HepG2 (cell line): Measurements from ENCODE around the gene EHD4. TPM values are rescaled to one million over a fixed set of nuclear protein-coding genes. Genes with fewer than 3 reads are reported as not detected.

Source experiments
- ATAC-seq: fragments of 200-7000 bp; cut with Tn5 transposase; 3 replicates; pipeline ENCODE4 v1.9.1; 2020; ENCODE audit warnings: mild to moderate bottlenecking, moderate library complexity
- BruUV-seq: library from RNA; stranded (reverse); fragments of 400-500 nt; replicated peaks from 2 replicates; lab custom pipeline; 2021; lab: Mats Ljungman, UMichigan
- CTCF ChIA-PET: fragments of 300-600 bp; formaldehyde crosslinking; extraction: SDS; loops from one replicate; lab custom pipeline; 2021; ENCODE audit warnings: low total read pairs, inconsistent platforms, low intra/inter-chr PET ratio; lab: Yijun Ruan, JAX
- POLR2A ChIA-PET: fragments of 350-600 bp; sonication (Branson Sonifier 250); formaldehyde crosslinking; loops from one replicate; lab custom pipeline; 2020; ENCODE audit warnings: antibody characterized with exemption, inconsistent platforms; lab: Yijun Ruan, JAX
- DNase-seq: peaks from one replicate; pipeline ENCODE4 v3.0.0-alpha.2; 2015; ENCODE audit warnings: low spot score
- FAIRE-seq: peaks from 3 replicates; lab custom pipeline; 2011; peaks lifted over from hg19 to GRCh38; lab: Jason Lieb, UNC
- H2AFZ ChIP-seq: one replicate; pipeline ENCODE4 v1.6.1; 2011; ENCODE audit warnings: low read length, inconsistent platforms
- H3K27ac ChIP-seq: fragments of 300-600 bp; 3 replicates; pipeline ENCODE4 v1.8.0; 2011; ENCODE audit warnings: mixed run types, mild to moderate bottlenecking, mixed read lengths, low read length, inconsistent platforms; ENCODE audit not compliant: insufficient read depth; ENCODE audit errors: extremely low read length
- H3K27me3 ChIP-seq, 2 experiments: fragments of 200-600 bp in 1 of 2; 2 replicates in 1 of 2; 3 replicates in 1 of 2; pipeline versions ENCODE4 v1.6.0 to v1.8.0; 2011; ENCODE audit warnings: low read length in 2 of 2, mild to moderate bottlenecking in 2 of 2, moderate library complexity in 2 of 2, inconsistent platforms in 1 of 2; ENCODE audit not compliant: insufficient read depth in 2 of 2, control insufficient read depth in 1 of 2
- H3K36me3 ChIP-seq, 2 experiments: fragments of 200-600 bp in 1 of 2; replicated peaks in 1 of 2; 2 replicates in 1 of 2; 3 replicates in 1 of 2; pipeline versions ENCODE4 v1.5.1 to v1.8.0; 2011; ENCODE audit warnings: low read length in 2 of 2, inconsistent platforms in 1 of 2; ENCODE audit not compliant: insufficient read depth in 2 of 2, control insufficient read depth in 1 of 2
- H3K4me1 ChIP-seq: 2 replicates; pipeline ENCODE4 v1.5.1; 2012; ENCODE audit warnings: low read length, inconsistent platforms; ENCODE audit not compliant: insufficient read depth
- H3K4me2 ChIP-seq: 2 replicates; pipeline ENCODE4 v1.6.0; 2011; ENCODE audit warnings: low read depth, low read length, inconsistent platforms
- H3K4me3 ChIP-seq, 3 experiments: fragments of 200-600 bp in 1 of 3; sonication (generic), shearing (Covaris generic) in 1 of 3; replicated peaks in 1 of 3; 2 replicates each; pipeline ENCODE4 v1.5.1; 2011 to 2016; ENCODE audit warnings: low read length in 3 of 3, inconsistent platforms in 2 of 3, low read depth in 2 of 3, mild to moderate bottlenecking in 2 of 3, control low read depth in 1 of 3, mixed read lengths in 1 of 3; ENCODE audit not compliant: insufficient read depth in 1 of 3
- H3K79me2 ChIP-seq: one replicate; pipeline ENCODE4 v1.6.1; 2011; ENCODE audit warnings: low read length, inconsistent platforms; ENCODE audit not compliant: insufficient read depth
- H3K9ac ChIP-seq: 2 replicates; pipeline ENCODE4 v1.6.0; 2011; ENCODE audit warnings: mild to moderate bottlenecking, low read depth, low read length, inconsistent platforms; ENCODE audit not compliant: insufficient read depth
- H3K9me3 ChIP-seq: 2 replicates; pipeline ENCODE4 v1.5.1; 2012; ENCODE audit warnings: mild to moderate bottlenecking, low read length
- H4K20me1 ChIP-seq: 2 replicates; pipeline ENCODE4 v1.6.0; 2011; ENCODE audit warnings: inconsistent platforms, mild to moderate bottlenecking, low read length, moderate library complexity; ENCODE audit not compliant: insufficient read depth
- JARID2 ChIP-seq: sonication (generic); formaldehyde crosslinking; IDR thresholded peaks from 2 replicates; pipeline ENCODE4 v1.8.1; 2023; ENCODE audit warnings: missing genetic modification reagents, inconsistent platforms; ENCODE audit not compliant: insufficient replicate concordance
- KDM4B ChIP-seq: sonication (generic); formaldehyde crosslinking; IDR thresholded peaks from 2 replicates; pipeline ENCODE4 v1.4.0; 2020; ENCODE audit warnings: missing genetic modification reagents
- MEF2D ChIP-seq: sonication (generic); formaldehyde crosslinking; IDR thresholded peaks from 2 replicates; pipeline ENCODE4 v1.5.1; 2020; ENCODE audit warnings: mild to moderate bottlenecking, missing genetic modification reagents
- NBN ChIP-seq: fragments of 450-650 bp; conservative IDR thresholded peaks from 2 replicates; pipeline ENCODE4 v1.6.1; 2017
- NFAT5 ChIP-seq: sonication (generic); formaldehyde crosslinking; IDR thresholded peaks from 2 replicates; pipeline ENCODE4 v1.4.0; 2020; ENCODE audit warnings: missing genetic modification reagents
- NR0B2 ChIP-seq: sonication (generic); formaldehyde crosslinking; IDR thresholded peaks from 2 replicates; pipeline ENCODE4 v1.4.0; 2020; ENCODE audit warnings: mild to moderate bottlenecking, missing genetic modification reagents
- ONECUT2 ChIP-seq: sonication (generic); formaldehyde crosslinking; IDR thresholded peaks from 2 replicates; pipeline ENCODE4 v1.4.0; 2020; ENCODE audit warnings: missing genetic modification reagents
- SALL1 ChIP-seq: sonication (generic); formaldehyde crosslinking; IDR thresholded peaks from 2 replicates; pipeline ENCODE4 v1.8.0; 2022; ENCODE audit warnings: mild to moderate bottlenecking, missing genetic modification reagents
- SRF ChIP-seq: IDR thresholded peaks from 2 replicates; pipeline ENCODE4 v1.6.1; 2011; ENCODE audit warnings: mild to moderate bottlenecking, low read depth, low read length, moderate library complexity
- TEAD3 ChIP-seq: optimal IDR thresholded peaks from 2 replicates; pipeline ENCODE3; 2016; ENCODE audit warnings: borderline replicate concordance
- THAP7 ChIP-seq: sonication (generic); formaldehyde crosslinking; IDR thresholded peaks from 2 replicates; pipeline ENCODE4 v1.8.1; 2023; ENCODE audit warnings: mild to moderate bottlenecking, missing genetic modification reagents
- YY1 ChIP-seq: IDR thresholded peaks from 2 replicates; pipeline ENCODE4 v1.6.1; 2011; ENCODE audit warnings: low read length, low read depth, moderate library complexity, mild to moderate bottlenecking; ENCODE audit not compliant: insufficient read depth, insufficient replicate concordance
- ZNF740 ChIP-seq: sonication (generic); formaldehyde crosslinking; IDR thresholded peaks from 2 replicates; pipeline ENCODE4 v1.4.0; 2020; ENCODE audit warnings: missing genetic modification reagents
- ZNF839 ChIP-seq: sonication (generic); formaldehyde crosslinking; IDR thresholded peaks from 2 replicates; pipeline ENCODE4 v1.4.0; 2020; ENCODE audit warnings: missing genetic modification reagents, mild to moderate bottlenecking, borderline replicate concordance
- WGBS: methylation state at CpG from one replicate; pipeline ENCODE4 v1.1.6; 2017; ENCODE audit warnings: low lambda C conversion rate; 5-methylcytosine and 5-hydroxymethylcytosine counted together
- in situ Hi-C: cut with HindIII; loops from 2 replicates; pipeline ENCODE4 v1.10.0; 2017; ENCODE audit warnings: low pct_unique_long_range_greater_than_20kb; ENCODE audit not compliant: extremely low pct_ligation_motif_present
- intact Hi-C: fragments of 100-400 bp; cut with micrococcal nuclease; formaldehyde crosslinking; loops from one replicate; pipeline ENCODE4 v1.10.0; 2022; ENCODE audit not compliant: unreplicated experiment
- polyA plus RNA-seq, 8 experiments: library from polyadenylated mRNA; depleted of rRNA in 3 of 8; stranded (reverse) in 7 of 8; unstranded in 1 of 8; fragments of >200 nt; fragmentation: Illumina TruSeq in 4 of 8; extraction: Trizol in 4 of 8; gene quantifications; 2 replicates each; pipeline versions ENCODE4 v1.2.1 to v1.2.3, GENCODE V29; 2011 to 2016; ENCODE audit warnings: low read depth in 4 of 8, missing spikeins in 1 of 8, mixed read lengths in 1 of 8; ENCODE audit not compliant: insufficient read depth in 1 of 8
- total RNA-seq, 5 experiments: library from RNA; depleted of rRNA; stranded (reverse); fragments of >200 nt; fragmentation: Illumina TruSeq; extraction: Trizol; gene quantifications; 2 replicates each; pipeline ENCODE4 v1.2.3, GENCODE V29; 2016; ENCODE audit warnings: low read depth in 1 of 5

The EHD4 gene
- total and polyA plus RNA-seq, 2 of the 13 experiments (the other 11 are each of a cell fraction or from before 2014, with no cell fraction given), result 3.1 to 4.8 TPM

GRCh38 chr15:42010434-42010833, 38.1 kb upstream of the EHD4 start:
- BruUV-seq, result no TSS peak
- POLR2A ChIA-PET, result no interaction called here
- Histone ChIP-seq H2AFZ (no peak overlapping the region), H3K79me2 (no peaks in the 10 kb centered on the region), H4K20me1 (no peaks in the 10 kb centered on the region), H3K4me2 (no peak overlapping the region), H3K27me3 (peaks cover 4 to 10% of the 10 kb centered on the region in 2 experiments; a peak in 2 of 5 replicates), H3K27ac (no peak overlapping the region), H3K9me3 (no peaks in the 10 kb centered on the region), H3K36me3 (no peaks in the 10 kb centered on the region), H3K9ac (no peak overlapping the region)
- in situ Hi-C loops (no loop called here), intact Hi-C loops (no loop called here)
- CTCF ChIA-PET, result no interaction called here
- WGBS, result 0% methylated on average over 1 of the region's 1 CpG
- no peak for DNase-seq
- ATAC-seq, result no peak
- FAIRE-seq, result no peak
- TF ChIP-seq JARID2 (no peak), TEAD3 (CRISPR knock-in tag) (peak; percentile 28), MEF2D (no peak), THAP7 (no peak), ZNF740 (no peak), SALL1 (CRISPR knock-in tag) (no peak), NR0B2 (CRISPR knock-in tag) (no peak)
- TF ChIP-seq, all 625 proteins: peak for 1
- H3K4me3 ChIP-seq, result no peak overlapping the region
- peaks cover 9% of the 10 kb centered on the region for H3K4me1 ChIP-seq

DNA sequence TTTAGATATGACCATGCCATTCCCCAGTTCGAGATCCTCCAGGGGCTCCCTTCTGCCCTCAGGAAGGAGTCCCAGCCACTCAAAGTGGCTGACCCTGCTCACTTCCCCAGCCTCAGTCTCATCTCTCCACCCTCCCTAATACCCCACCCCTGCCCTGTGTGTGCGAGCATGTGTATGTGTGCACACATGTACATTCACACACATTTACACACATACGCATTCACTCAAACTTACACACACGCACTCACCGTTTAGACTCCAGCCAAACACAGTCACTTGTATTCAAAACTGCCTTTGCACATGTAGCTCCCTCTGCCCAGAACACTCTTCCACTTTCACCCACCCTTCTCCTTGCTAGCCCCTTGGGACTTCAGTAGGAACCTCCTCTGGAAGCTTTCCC, 37.1 kb upstream of the EHD4 start:
- ChIA-PET CTCF (no interaction called here), POLR2A (no interaction called here)
- in situ Hi-C loops, result no loop called here
- Histone ChIP-seq H3K9me3 (no peaks in the 10 kb centered on the region), H3K4me1 (peaks cover 9% of the 10 kb centered on the region), H3K36me3 (no peaks in the 10 kb centered on the region), H4K20me1 (no peaks in the 10 kb centered on the region), H2AFZ (no peak overlapping the region), H3K27ac (no peak overlapping the region), H3K79me2 (no peaks in the 10 kb centered on the region), H3K27me3 (peaks cover 6 to 15% of the 10 kb centered on the region in 2 experiments; a peak in 4 of 5 replicates), H3K9ac (no peak overlapping the region), H3K4me3 (no peak overlapping the region), H3K4me2 (no peak overlapping the region)
- 65% methylated on average over 5 of the region's 5 CpGs for WGBS
- no peak for ATAC-seq
- intact Hi-C loops, result no loop called here
- no peak for FAIRE-seq
- no peak for DNase-seq
- BruUV-seq, result no TSS peak
- TF ChIP-seq NFAT5 (CRISPR knock-in tag) (no peak), ONECUT2 (CRISPR knock-in tag) (no peak), KDM4B (CRISPR knock-in tag) (no peak), SRF (no peak), ZNF839 (no peak), NBN (no peak), YY1 (no peak)
